ENCODE data around the gene MBTPS1. TPM values are rescaled to one million over a fixed set of nuclear protein-coding genes. Genes with fewer than 3 reads are reported as not detected.

MBTPS1 gene
- total RNA-seq, 1 donor from 2014 or later = 136 TPM

- Mint-ChIP-seq H3K27ac (ENCODE audit: unreplicated experiment) (no peak overlapping the region), H3K27me3 (ENCODE audit: unreplicated experiment) (no peaks in the 10 kb centered on the region)
- no peak for TF ChIP-seq CTCF (IDR thresholded peaks at IDR 0.05)
Observed at GRCh38 chr16:84071121-84071520, 45.6 kb downstream of the MBTPS1 start.

DNA sequence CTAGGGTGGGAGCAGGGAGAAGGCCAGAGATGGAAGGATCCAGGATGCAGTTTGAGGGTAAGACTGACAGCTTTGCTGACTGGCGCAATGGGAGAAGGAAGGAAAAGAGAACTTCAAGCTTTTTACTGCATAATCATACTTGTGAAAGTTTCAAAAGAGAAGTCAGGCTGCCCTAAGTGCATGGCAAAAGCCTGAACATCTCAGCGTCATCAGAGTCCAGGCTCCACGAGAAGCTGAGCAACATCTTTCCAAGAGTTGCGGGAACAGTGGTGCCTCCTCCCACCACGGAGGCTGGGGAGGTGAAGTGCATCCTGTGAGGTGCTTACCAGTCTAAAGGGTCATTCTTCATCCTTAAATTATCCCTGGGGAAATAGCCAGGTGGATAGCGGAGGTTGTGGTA is 47.2 kb downstream of the MBTPS1 start:
- no peaks in the 10 kb centered on the region for H3K4me1 Mint-ChIP-seq (ENCODE audit: unreplicated experiment)
- no peak for TF ChIP-seq CTCF (IDR thresholded peaks at IDR 0.05)
- H3K9me3 Mint-ChIP-seq (ENCODE audit: unreplicated experiment) = no peaks in the 10 kb centered on the region
- no peaks in the 10 kb centered on the region for H3K27me3 Mint-ChIP-seq (ENCODE audit: unreplicated experiment)
- no peak overlapping the region for H3K4me3 Mint-ChIP-seq (ENCODE audit: unreplicated experiment)
- H3K27ac Mint-ChIP-seq (ENCODE audit: unreplicated experiment) = no peak overlapping the region
- DNase-seq (ENCODE audit: extremely low spot score, unreplicated experiment) = no peak
- H3K36me3 Mint-ChIP-seq (ENCODE audit: unreplicated experiment) = peaks cover 46% of the 10 kb centered on the region

More at GRCh38 chr16:84071121-84071520, 45.6 kb downstream of the MBTPS1 start:
- no peaks in the 10 kb centered on the region for H3K4me1 Mint-ChIP-seq (ENCODE audit: unreplicated experiment)
- DNase-seq (ENCODE audit: extremely low spot score, unreplicated experiment) = no peak
- peaks cover 56% of the 10 kb centered on the region for H3K36me3 Mint-ChIP-seq (ENCODE audit: unreplicated experiment)
- H3K9me3 Mint-ChIP-seq (ENCODE audit: unreplicated experiment) = no peaks in the 10 kb centered on the region
- H3K4me3 Mint-ChIP-seq (ENCODE audit: unreplicated experiment) = no peak overlapping the region

DNA sequence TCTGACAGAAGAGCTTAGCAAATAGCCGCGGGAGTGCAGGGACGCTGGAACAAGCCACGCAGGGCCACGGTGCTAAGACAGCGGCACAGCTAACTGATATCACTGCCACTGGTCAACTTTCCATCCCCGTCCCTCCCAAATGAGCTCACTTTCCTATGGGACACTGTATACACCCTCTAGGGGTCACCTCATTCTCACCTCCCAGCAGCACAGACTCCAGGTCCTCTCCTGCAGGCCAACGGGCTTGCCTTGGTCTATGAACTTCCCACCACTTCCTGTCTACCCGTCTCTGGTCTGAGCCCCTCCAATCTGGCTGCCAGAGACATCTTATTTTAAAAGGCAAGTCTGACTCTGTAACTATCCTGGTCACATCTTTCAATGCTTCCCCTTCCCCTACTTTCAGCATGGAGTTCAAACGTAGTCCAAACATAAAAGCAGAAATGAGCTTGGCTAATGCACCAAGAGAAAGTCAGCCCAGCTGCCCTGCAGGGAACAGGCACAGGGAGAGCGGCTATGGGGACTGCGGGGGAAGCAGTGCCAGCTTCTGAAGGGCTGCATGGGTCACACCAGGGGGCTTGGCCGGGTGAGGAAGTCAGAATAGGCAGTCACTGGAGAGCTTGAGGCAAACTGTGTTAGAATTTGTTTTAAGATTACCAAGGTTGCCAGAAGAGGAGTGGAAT is 47.8 kb downstream of the MBTPS1 start:
- H3K36me3 Mint-ChIP-seq (ENCODE audit: unreplicated experiment) = peaks cover 47% of the 10 kb centered on the region
- H3K27ac Mint-ChIP-seq (ENCODE audit: unreplicated experiment) = no peak overlapping the region

GRCh38 chr16:84068041-84068440 is 48.7 kb downstream of the MBTPS1 start:
- no peak overlapping the region for H3K4me3 Mint-ChIP-seq (ENCODE audit: unreplicated experiment)
- H3K9me3 Mint-ChIP-seq (ENCODE audit: unreplicated experiment) = no peaks in the 10 kb centered on the region
- no peaks in the 10 kb centered on the region for H3K27me3 Mint-ChIP-seq (ENCODE audit: unreplicated experiment)
- no peak overlapping the region for H3K27ac Mint-ChIP-seq (ENCODE audit: unreplicated experiment)
- H3K36me3 Mint-ChIP-seq (ENCODE audit: unreplicated experiment) = peaks cover 52% of the 10 kb centered on the region
- DNase-seq (ENCODE audit: extremely low spot score, unreplicated experiment) = no peak
- no peaks in the 10 kb centered on the region for H3K4me1 Mint-ChIP-seq (ENCODE audit: unreplicated experiment)
- TF ChIP-seq CTCF (IDR thresholded peaks at IDR 0.05) = no peak

More for the DNA sequence above, 47.8 kb downstream of the MBTPS1 start:
- TF ChIP-seq CTCF (IDR thresholded peaks at IDR 0.05) = no peak
- no peak for DNase-seq (ENCODE audit: extremely low spot score, unreplicated experiment)
- Mint-ChIP-seq H3K4me3 (ENCODE audit: unreplicated experiment) (no peak overlapping the region), H3K27me3 (ENCODE audit: unreplicated experiment) (no peaks in the 10 kb centered on the region), H3K4me1 (ENCODE audit: unreplicated experiment) (no peaks in the 10 kb centered on the region), H3K9me3 (ENCODE audit: unreplicated experiment) (no peaks in the 10 kb centered on the region)

- peaks cover 56% of the 10 kb centered on the region for H3K36me3 Mint-ChIP-seq (ENCODE audit: unreplicated experiment)
- H3K27ac Mint-ChIP-seq (ENCODE audit: unreplicated experiment) = no peak overlapping the region
Observed at GRCh38 chr16:84067640-84068039, 49.1 kb downstream of the MBTPS1 start.

More at GRCh38 chr16:84067640-84068039, 49.1 kb downstream of the MBTPS1 start:
- TF ChIP-seq CTCF (IDR thresholded peaks at IDR 0.05) = no peak
- Mint-ChIP-seq H3K9me3 (ENCODE audit: unreplicated experiment) (no peaks in the 10 kb centered on the region), H3K4me3 (ENCODE audit: unreplicated experiment) (no peak overlapping the region), H3K27me3 (ENCODE audit: unreplicated experiment) (no peaks in the 10 kb centered on the region), H3K4me1 (ENCODE audit: unreplicated experiment) (no peaks in the 10 kb centered on the region)
- peak; percentile 51 for DNase-seq (ENCODE audit: extremely low spot score, unreplicated experiment)
